NCI-H1417 treated with DMSO at 0.1 percent for 48 hours (cell line): ENCODE results near the gene STPG4.

Source experiments
- DNase-seq: peaks from one replicate; lab custom pipeline; 2025; lab: John Stamatoyannopoulos, UW

Gene STPG4

GRCh38 chr2:47070920-47071824 lies 83.9 kb downstream of the STPG4 start:
- DNase-seq, result no peak

GRCh38 chr2:47070155-47070919 lies 84.8 kb downstream of the STPG4 start:
- DNase-seq, result no peak

GRCh38 chr2:47069628-47070154 lies 85.4 kb downstream of the STPG4 start:
- no peak for DNase-seq

- no peak for DNase-seq
These were observed 86.0 kb downstream of the STPG4 start for GRCh38 chr2:47068981-47069627.

- DNase-seq, result no peak
These were observed 87.2 kb downstream of the STPG4 start for GRCh38 chr2:47067788-47068407.

GRCh38 chr2:47065771-47066380 lies 89.2 kb downstream of the STPG4 start:
- DNase-seq, result no peak

- DNase-seq, result no peak
These were observed 89.8 kb downstream of the STPG4 start for GRCh38 chr2:47065343-47065742.

GRCh38 chr2:47064106-47064505 lies 91.0 kb downstream of the STPG4 start:
- no peak for DNase-seq

- no peak for DNase-seq
These were observed 91.6 kb downstream of the STPG4 start for GRCh38 chr2:47063538-47063930.

GRCh38 chr2:47062681-47063537 lies 92.2 kb downstream of the STPG4 start:
- DNase-seq, result no peak

GRCh38 chr2:47061944-47062678 lies 93.0 kb downstream of the STPG4 start:
- DNase-seq, result no peak

GRCh38 chr2:47060652-47061170 lies 94.4 kb downstream of the STPG4 start:
- no peak for DNase-seq

GRCh38 chr2:47058003-47058931 lies 96.8 kb downstream of the STPG4 start:
- DNase-seq, result no peak

GRCh38 chr2:47057687-47058002 lies 97.5 kb downstream of the STPG4 start:
- DNase-seq, result no peak

- DNase-seq, result no peak
These were observed 98.0 kb downstream of the STPG4 start for GRCh38 chr2:47056868-47057686.

GRCh38 chr2:47056374-47056773 lies 98.7 kb downstream of the STPG4 start:
- no peak for DNase-seq

GRCh38 chr2:47054868-47055267 lies 100.2 kb downstream of the STPG4 start:
- DNase-seq, result no peak
